Coronary artery (tissue), 2 donors: Measurements from ENCODE around the gene TIPIN.
"Not testable (repeated sequence)": the region's sequence is repeated elsewhere in the genome, so short reads cannot be mapped to it uniquely, and the experiment has no call there.

ENCODE experiments used
- DNase-seq: peaks from one replicate; pipeline ENCODE4 v3.0.0-alpha.2; 2017; ENCODE audit warnings: low spot score
- H3K27ac ChIP-seq, 2 donors: fragments of 200-600 bp; sonication (generic); one replicate each; pipeline ENCODE4 v1.5.1; 2016 to 2019
- H3K4me3 ChIP-seq: fragments of 200-600 bp; sonication (generic); 2 replicates; pipeline ENCODE4 v1.5.1; 2016; ENCODE audit warnings: mild to moderate bottlenecking, moderate library complexity
- CTCF ChIP-seq: fragments of 200-600 bp; sonication (generic); IDR thresholded peaks from one replicate; pipeline ENCODE4 v1.5.1; 2019; ENCODE audit warnings: antibody characterized with exemption

Gene TIPIN

GRCh38 chr15:66386204-66387123, 30.0 kb upstream of the TIPIN start, which contains the start of gene MAP2K1:
TSS of gene MAP2K1 (plus strand) at chr15:66386912. CDS start at chr15:66387348, 436 bp downstream.
- Histone ChIP-seq H3K27ac (peak within 1 kb of the TSS; percentile 88 to 96), H3K4me3 (peak within 1 kb of the TSS; percentile 92)
- DNase-seq, result peak; percentile 98
- peak; percentile 45 for TF ChIP-seq CTCF

- DNase-seq, H3K27ac ChIP-seq, H3K4me3 ChIP-seq: not testable (repeated sequence)
These were observed 24.9 kb upstream of the TIPIN start for GRCh38 chr15:66381376-66381775.

- TF ChIP-seq CTCF, result no peak
These were observed 22.4 kb upstream of the TIPIN start for GRCh38 chr15:66378814-66379430.

GRCh38 chr15:66374179-66374578, 17.7 kb upstream of the TIPIN start:
- Histone ChIP-seq H3K4me3 (no peak overlapping the region), H3K27ac (no peak overlapping the region)
- TF ChIP-seq CTCF, result no peak
- DNase-seq, result no peak

More at GRCh38 chr15:66378814-66379430, 22.4 kb upstream of the TIPIN start:
- no peak for DNase-seq
- H3K4me3 ChIP-seq, result no peak overlapping the region
- H3K27ac ChIP-seq, result no peak overlapping the region

GRCh38 chr15:66369773-66370651, 13.5 kb upstream of the TIPIN start:
- TF ChIP-seq CTCF, result no peak
- no peak for DNase-seq
- peak overlapping the region; percentile 69 for H3K4me3 ChIP-seq
- H3K27ac ChIP-seq, result peak overlapping the region in 1 of 2 donors; percentile 79

GRCh38 chr15:66364944-66365528, 8.6 kb upstream of the TIPIN start:
- no peak for DNase-seq
- no peak overlapping the region for H3K27ac ChIP-seq
- no peak overlapping the region for H3K4me3 ChIP-seq
- no peak for TF ChIP-seq CTCF
